Measurements from ENCODE around the gene RPL22L1.
"Not testable (repeated sequence)": the region's sequence is repeated elsewhere in the genome, so short reads cannot be mapped to it uniquely, and the experiment has no call there.

RPL22L1 gene

GRCh38 chr3:170869645-170870593 is at the start of gene RPL22L1:
Gene RPL22L1 (minus strand): TSS chr3:170870195. CDS start chr3:170870167, 28 bp downstream.
- peak; percentile 80 to 84 (median 82) for DNase-seq (ENCODE audit: low read depth in 3 of 3, low spot score in 1 of 3)

- no peak for DNase-seq (ENCODE audit: low read depth in 3 of 3, low spot score in 1 of 3)
Measured at GRCh38 chr3:170918715-170919114, 48.7 kb upstream of the RPL22L1 start.

GRCh38 chr3:170914690-170915089 is 44.7 kb upstream of the RPL22L1 start:
- no peak for DNase-seq (ENCODE audit: low read depth in 3 of 3, low spot score in 1 of 3)

- no peak for DNase-seq (ENCODE audit: low read depth in 3 of 3, low spot score in 1 of 3)
Measured at GRCh38 chr3:170914212-170914611, 44.2 kb upstream of the RPL22L1 start.

DNA sequence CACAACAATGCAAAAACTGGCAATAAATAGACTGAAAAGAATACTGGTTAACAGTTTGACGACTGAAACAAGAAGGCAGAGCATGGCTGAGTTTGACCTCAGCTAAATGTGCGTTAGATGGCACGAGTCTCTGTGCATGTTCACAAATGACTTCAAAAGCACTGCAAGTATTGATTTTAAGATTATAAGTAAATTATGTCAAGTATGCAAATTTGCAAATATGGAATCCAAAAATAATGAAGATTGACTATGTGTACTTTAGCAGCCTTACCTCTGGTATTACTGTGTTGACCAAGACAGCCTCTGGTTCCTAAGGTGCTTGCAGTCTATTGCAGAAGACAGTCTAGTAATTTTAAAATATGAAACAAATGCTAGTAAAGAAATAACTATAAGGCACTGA is 41.1 kb upstream of the RPL22L1 start:
- DNase-seq (ENCODE audit: low read depth in 3 of 3, low spot score in 1 of 3): no peak

DNA sequence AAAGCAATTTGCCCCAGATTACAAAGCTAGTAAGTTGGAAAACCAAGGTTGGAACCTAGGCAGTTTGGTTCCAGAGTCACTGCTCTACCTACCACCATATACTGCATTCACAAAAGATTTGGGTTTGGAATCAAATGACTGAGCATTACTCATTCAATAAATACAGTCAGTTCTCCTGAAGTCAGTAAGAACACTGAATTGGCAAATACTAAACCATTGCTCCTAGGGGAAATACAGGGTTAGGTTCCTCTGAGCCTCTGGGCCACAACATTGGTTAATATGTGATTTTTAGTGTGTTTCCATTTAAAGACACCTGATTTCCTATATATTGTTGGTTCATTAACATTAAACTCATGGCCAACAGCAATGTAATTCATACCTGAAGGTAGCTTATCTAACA is 40.5 kb upstream of the RPL22L1 start:
- no peak for DNase-seq (ENCODE audit: low read depth in 3 of 3, low spot score in 1 of 3)

DNA sequence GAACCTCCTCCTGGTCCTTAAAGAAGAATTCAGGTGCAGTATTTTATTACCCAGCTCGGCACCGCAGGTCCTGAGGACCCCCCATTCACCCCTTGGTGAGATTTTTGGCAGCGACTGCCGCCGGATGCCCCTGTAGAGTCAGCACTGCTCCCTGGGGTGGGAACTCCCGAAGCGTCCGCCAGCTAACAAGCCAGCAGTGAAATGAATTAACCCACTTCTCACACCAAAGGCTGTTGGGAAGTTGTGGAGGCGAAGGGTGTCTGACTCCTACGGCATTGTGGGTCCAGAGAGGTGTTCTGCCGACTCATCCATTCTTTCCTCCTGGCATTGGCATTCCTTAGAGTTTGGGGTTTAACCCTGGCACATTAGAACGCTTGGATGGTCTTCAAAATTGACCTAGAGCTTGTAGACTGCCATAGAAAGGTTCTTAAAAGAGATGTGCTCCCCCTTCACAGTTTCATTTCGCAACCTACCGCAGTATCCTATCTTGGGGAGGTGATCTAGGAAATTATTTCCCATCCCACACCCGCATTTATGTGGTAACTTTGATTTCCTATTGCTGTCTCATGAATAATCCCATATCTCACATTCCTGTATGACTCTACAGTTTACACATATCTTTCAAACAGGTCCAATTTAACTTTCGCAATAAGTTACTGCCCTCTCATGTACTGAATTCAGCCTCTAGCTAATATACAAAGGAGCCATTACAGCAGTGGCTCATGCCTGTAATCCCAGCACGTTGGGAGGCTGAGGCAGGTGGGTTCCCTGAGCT is 39.3 kb upstream of the RPL22L1 start:
- DNase-seq (ENCODE audit: low read depth in 3 of 3, low spot score in 1 of 3): no peak

DNA sequence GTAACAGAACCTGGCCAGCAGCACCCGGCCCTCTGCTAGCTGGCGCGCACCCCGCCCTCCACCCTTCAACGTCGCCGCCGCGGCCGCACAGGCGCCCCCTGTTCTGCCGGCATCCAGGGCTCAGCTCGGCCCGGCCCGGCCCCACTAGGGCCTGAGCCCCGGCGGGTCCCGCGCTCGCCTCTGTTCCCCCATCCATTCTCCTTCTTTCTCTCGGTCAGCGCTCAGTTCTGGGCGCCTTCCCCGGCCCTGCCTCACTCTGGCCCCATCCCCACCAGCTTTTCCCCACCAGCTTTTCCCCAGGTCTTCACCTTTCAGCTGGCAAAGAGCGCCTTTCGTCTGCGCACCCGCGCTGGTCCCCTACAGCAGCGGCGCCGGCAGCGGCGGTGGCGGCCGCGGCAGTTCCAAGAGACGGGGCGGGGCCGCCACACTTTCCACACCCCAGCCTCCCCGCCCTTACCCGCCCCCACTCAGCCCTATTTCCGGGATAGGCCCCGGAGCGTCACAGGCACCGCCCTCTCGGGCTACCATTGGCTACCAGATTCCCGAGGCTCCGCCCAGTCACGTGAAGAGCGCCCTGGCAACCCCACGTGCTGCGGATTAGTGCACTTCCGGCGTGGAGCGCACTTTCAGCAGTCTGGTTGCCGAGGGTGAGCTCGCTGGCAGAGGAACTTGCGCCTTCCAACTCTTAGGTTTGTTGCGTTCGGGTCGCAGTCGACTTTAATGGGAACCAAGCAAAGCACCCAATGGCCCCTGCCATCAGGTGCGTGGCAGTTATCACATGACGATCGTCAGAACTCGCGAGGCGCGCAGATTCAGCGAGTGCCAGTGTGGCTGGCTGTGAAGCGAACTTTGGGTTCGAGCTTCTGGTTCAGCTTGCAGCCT is 38.5 kb upstream of the RPL22L1 start, which contains the start of gene EIF5A2:
Gene EIF5A2 (minus strand): TSS at position 403 of the 882 bp plus-strand sequence. CDS start 831 bp downstream, outside the sequence.
- peak; percentile 89 to 90 (median 90) for DNase-seq (ENCODE audit: low read depth in 3 of 3, low spot score in 1 of 3)

DNA sequence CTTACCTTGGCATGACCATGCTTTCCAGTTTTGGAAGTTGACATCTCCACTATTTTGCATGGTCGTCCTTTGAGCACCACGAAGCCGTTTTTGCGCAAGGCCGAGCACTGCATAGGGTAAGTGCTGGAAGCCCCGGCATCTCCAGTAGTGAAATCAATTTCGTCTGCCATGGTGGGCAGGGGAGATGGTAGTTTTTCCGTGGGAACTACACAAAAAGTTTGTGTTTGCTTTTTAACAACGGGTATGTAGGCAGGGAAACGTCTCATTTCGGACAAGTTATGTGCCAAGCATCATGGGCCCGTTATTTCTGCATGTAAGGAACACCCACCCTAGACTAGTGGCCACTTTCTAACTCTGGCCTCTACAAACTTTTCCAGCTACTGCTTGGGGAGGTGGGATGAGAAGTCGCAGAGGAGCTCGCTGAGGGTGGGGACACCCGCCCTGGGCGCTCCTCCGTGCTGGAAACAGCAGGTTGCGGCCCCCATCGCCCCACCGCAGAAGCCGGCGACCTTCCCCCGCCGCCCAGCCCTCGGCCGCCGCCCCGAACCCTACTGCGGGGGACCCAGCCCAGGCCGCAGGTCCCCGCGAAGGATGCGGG is 37.7 kb upstream of the RPL22L1 start:
- DNase-seq (ENCODE audit: low read depth in 3 of 3, low spot score in 1 of 3): no peak

GRCh38 chr3:170905862-170906261 is 35.9 kb upstream of the RPL22L1 start:
- no peak for DNase-seq (ENCODE audit: low read depth in 3 of 3, low spot score in 1 of 3)

DNA sequence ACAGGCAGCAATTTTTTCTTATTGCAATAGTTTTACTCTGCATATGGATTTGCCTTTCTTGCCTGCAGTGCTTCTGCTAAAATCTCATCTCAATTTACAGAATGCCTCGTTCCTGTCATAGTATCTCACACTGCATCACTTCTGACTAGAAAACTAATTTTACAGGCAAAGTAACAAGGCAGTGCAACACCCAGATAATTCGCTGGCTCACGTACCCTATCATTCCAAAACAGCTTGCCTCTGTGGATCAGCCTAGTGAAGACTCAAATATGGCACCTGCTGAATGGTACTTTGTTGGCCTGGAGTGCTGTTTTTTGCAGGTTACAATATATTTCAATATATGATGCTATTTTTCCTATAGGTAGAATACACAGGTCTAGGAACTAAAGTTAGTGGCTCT is 33.1 kb upstream of the RPL22L1 start:
- no peak for DNase-seq (ENCODE audit: low read depth in 3 of 3, low spot score in 1 of 3)

DNA sequence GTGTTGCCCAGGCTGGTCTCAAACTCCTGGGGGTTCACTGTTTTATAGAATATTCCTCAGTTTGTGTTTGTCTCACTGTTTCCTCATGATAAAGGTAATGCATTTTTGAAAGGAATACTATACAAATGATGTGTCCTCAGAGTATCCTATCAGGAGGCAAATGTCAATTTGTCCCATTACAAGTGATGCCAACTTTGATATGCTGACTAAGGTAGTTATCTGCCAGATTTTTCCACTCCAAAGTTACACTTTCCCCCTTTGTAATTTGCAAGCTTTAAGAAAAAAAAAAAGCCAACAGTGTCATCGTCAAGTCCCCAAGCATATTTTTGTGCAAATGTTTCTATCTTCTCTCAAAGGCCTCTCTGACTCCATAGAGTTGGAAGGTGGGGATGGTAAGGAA is 29.5 kb upstream of the RPL22L1 start:
- no peak for DNase-seq (ENCODE audit: low read depth in 3 of 3, low spot score in 1 of 3)

DNA sequence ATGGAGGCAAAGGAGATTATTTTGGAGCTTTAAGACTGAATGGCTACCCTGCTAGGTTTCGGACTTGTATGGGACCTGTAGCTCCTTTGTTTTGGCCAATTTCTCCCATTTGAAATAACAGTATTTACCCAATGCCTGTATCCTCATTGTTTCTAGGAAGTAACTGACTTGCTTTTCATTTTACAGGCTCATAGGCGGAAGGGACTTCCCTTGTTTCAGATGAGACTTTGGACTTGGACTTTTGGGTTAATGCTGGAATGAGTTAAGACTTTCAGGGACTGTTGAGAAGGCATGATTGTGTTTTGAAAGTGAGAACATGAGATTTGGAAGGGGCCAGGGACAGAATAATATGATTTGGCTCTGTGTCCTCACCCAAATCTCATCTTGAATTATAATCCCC is 28.0 kb upstream of the RPL22L1 start:
- no peak for DNase-seq (ENCODE audit: low read depth in 3 of 3, low spot score in 1 of 3)

DNA sequence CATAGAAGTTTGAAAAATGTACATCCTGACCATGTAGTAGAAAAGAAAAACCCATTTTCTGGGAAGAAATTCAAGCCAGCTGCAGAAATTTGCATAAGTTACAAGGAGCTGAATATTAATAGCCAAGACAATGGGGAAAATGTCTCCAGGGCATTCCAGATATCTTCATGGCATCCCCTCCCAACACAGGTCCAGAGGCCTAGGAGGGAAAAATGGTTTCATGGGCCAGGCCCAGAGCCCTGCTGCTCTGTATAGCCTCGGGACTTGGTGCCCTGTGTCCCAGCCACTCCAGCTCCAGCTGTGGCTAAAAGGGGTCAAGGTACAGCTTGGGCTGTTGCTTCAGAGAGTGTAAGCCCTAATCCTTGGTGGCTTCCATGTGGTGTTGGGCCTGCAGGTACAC is 27.2 kb upstream of the RPL22L1 start:
- not testable (repeated sequence) for DNase-seq (ENCODE audit: low read depth in 3 of 3, low spot score in 1 of 3)

GRCh38 chr3:170896781-170897180 is 26.8 kb upstream of the RPL22L1 start:
- no peak for DNase-seq (ENCODE audit: low read depth in 3 of 3, low spot score in 1 of 3)

- not testable (repeated sequence) for DNase-seq (ENCODE audit: low read depth in 3 of 3, low spot score in 1 of 3)
Measured at GRCh38 chr3:170896333-170896732, 26.3 kb upstream of the RPL22L1 start.

GRCh38 chr3:170893895-170894294 is 23.9 kb upstream of the RPL22L1 start:
- DNase-seq (ENCODE audit: low read depth in 3 of 3, low spot score in 1 of 3): no peak

DNA sequence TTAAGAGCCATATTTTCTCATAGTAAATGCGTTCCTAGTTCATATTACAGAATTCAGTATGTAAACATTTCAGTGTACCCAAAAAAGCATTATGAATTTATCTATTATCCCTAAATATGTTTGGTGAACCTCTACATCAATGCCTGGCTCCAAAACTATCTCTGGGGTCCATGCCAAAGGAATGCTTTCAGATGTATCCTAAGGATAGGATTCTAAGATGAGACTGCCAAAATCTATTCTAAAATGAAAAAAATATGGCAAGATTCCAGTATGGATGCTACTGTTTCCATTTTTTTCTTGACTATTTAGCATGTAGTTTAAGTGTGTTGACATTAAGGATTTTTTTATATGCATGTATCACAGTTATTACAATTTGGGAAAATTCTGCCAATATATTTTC is 19.6 kb upstream of the RPL22L1 start:
- DNase-seq (ENCODE audit: low read depth in 3 of 3, low spot score in 1 of 3): no peak

GRCh38 chr3:170889132-170889531 is 19.1 kb upstream of the RPL22L1 start:
- DNase-seq (ENCODE audit: low read depth in 3 of 3, low spot score in 1 of 3): no peak

DNA sequence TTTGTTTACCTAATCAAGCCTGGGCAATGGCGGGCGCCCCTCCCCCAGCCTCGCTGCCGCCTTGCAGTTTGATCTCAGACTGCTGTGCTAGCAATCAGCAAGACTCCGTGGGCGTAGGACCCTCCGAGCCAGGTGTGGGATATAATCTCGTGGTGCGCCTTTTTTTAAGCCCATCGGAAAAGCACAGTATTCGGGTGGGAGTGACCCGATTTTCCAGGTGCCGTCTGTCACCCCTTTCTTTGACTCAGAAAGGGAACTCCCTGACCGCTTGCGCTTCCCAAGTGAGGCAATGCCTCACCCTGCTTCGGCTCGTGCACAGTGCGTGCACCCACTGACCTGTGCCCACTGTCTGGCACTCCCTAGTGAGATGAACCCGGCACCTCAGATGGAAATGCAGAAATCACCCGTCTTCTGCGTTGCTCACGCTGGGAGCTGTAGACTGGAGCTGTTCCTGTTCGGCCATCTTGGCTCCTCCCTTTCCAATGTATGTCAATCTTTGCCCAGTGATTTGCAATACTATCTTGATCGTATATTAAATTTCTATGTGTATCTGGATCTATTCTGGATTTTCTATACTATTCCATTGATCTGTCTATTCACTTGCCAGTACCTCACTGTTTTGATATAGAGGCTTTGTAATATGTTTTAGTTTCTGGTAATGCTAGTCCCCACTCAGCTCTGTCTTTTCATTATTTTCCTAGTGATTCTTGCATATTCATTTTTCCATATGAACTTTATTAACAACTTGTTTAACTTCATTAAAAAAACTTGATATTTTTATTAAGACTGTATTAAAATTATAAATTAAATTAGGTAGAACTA is 14.3 kb upstream of the RPL22L1 start:
- DNase-seq (ENCODE audit: low read depth in 3 of 3, low spot score in 1 of 3): not testable (repeated sequence)

Measured in stimulated activated CD4-positive, alpha-beta T cell treated with anti-CD3 and anti-CD28 coated beads, TNF-alpha, amount 100 ng/mL, for 1 hour (primary cell).